CD4-positive, alpha-beta T cell (primary cell): ENCODE results near the gene ITGA11. TPM values are rescaled to one million over a fixed set of nuclear protein-coding genes. Genes with fewer than 3 reads are reported as not detected.

Source experiments
- ATAC-seq: fragments of 200-7000 bp; cut with Tn5 transposase; one replicate; pipeline ENCODE4 v1.10.0; 2022; ENCODE audit warnings: mild to moderate bottlenecking; ENCODE audit not compliant: poor library complexity
- CTCF ChIA-PET: fragments of 350-600 bp; sonication (Branson Sonifier 250); formaldehyde crosslinking; loops from one replicate; lab custom pipeline; 2021; ENCODE audit warnings: antibody characterized with exemption, inconsistent platforms; lab: Charles Lee
- POLR2A ChIA-PET: fragments of 350-600 bp; sonication (Branson Sonifier 250); formaldehyde crosslinking; loops from one replicate; lab custom pipeline; 2021; ENCODE audit warnings: antibody characterized with exemption, inconsistent platforms; lab: Charles Lee
- DNase-seq, 14 experiments: peaks; one replicate each; pipeline ENCODE4 v3.0.0-alpha.2; 2013 to 2020; ENCODE audit warnings: mixed read lengths in 2 of 14
- H3K27ac ChIP-seq, 2 donors: one replicate each; pipeline versions ENCODE4 v1.5.1 to v1.7.0; 2013; ENCODE audit warnings: low read length in 2 of 2, low read depth in 1 of 2, mild to moderate bottlenecking in 1 of 2
- H3K27me3 ChIP-seq, 2 experiments: 1 replicate in 1 of 2; 2 replicates in 1 of 2; pipeline versions ENCODE4 v1.6.1 to v1.7.0; 2013; ENCODE audit warnings: low read length in 2 of 2, control low read depth in 1 of 2, mild to moderate bottlenecking in 1 of 2, moderate library complexity in 1 of 2; ENCODE audit not compliant: insufficient read depth in 2 of 2, control insufficient read depth in 1 of 2
- H3K36me3 ChIP-seq: one replicate; pipeline ENCODE4 v1.6.1; 2013; ENCODE audit warnings: low read length, control low read depth; ENCODE audit not compliant: insufficient read depth
- H3K4me1 ChIP-seq: one replicate; pipeline ENCODE4 v1.6.1; 2013; ENCODE audit warnings: low read length, control low read depth; ENCODE audit not compliant: insufficient read depth
- H3K4me3 ChIP-seq: one replicate; pipeline ENCODE4 v1.5.1; 2013; ENCODE audit warnings: mild to moderate bottlenecking, low read length, moderate library complexity
- H3K9me3 ChIP-seq, 2 experiments: 1 replicate in 1 of 2; 2 replicates in 1 of 2; pipeline versions ENCODE4 v1.6.1 to v1.7.0; 2013; ENCODE audit warnings: low read length in 2 of 2, mild to moderate bottlenecking in 2 of 2, control low read depth in 1 of 2, moderate library complexity in 1 of 2; ENCODE audit not compliant: control insufficient read depth in 1 of 2, insufficient read depth in 1 of 2
- H3K27ac Mint-ChIP-seq: one replicate; pipeline ENCODE4 v1.8.0; 2020; ENCODE audit warnings: mixed read lengths
- H3K27me3 Mint-ChIP-seq: one replicate; pipeline ENCODE4 v1.8.0; 2021; ENCODE audit warnings: mixed read lengths
- H3K36me3 Mint-ChIP-seq: one replicate; pipeline ENCODE4 v1.8.0; 2021; ENCODE audit warnings: low read depth, mixed read lengths
- H3K4me1 Mint-ChIP-seq: one replicate; pipeline ENCODE4 v1.8.0; 2021; ENCODE audit warnings: low read depth, mixed read lengths
- H3K4me3 Mint-ChIP-seq: one replicate; pipeline ENCODE4 v1.8.0; 2020; ENCODE audit warnings: mild to moderate bottlenecking, mixed read lengths
- H3K9me3 Mint-ChIP-seq: one replicate; pipeline ENCODE4 v1.8.0; 2020; ENCODE audit warnings: mixed read lengths
- intact Hi-C, 2 experiments: fragments of 100-400 bp; cut with DNase I in 1 of 2; cut with micrococcal nuclease in 1 of 2; formaldehyde crosslinking; loops; one replicate each; pipeline versions ENCODE4 v1.15.1 to v1.9.0; 2023 to 2025; cut with DNase I, micrococcal nuclease
- total RNA-seq, 174 experiments: library from RNA in 2 of 174; stranded (reverse) in 2 of 174; gene quantifications; one replicate each; pipeline ENCODE4 v1.2.3 and lab custom pipeline; 2021 to 2026
- TF ChIP-seq, protein P1 (sequence below): fragments of 200-600 bp; IDR thresholded peaks from one replicate; pipeline ENCODE4 v1.8.0; 2022; ENCODE audit warnings: antibody characterized with exemption, mild to moderate bottlenecking

ITGA11 gene
- total RNA-seq, 2 experiments from 2014 or later = 0.08 to 0.20 TPM

GRCh38 chr15:68258692-68259091, 173.3 kb downstream of the ITGA11 start:
- intact Hi-C loops = no loop called here
- peaks cover 11% of the 10 kb centered on the region for H3K27me3 Mint-ChIP-seq
- peaks cover 12% of the 10 kb centered on the region for H3K4me1 ChIP-seq
- H3K27ac ChIP-seq = no peak overlapping the region
- no peak overlapping the region for H3K4me3 ChIP-seq
- ChIA-PET CTCF (interaction anchor here (1.4 kb wide), 1 partner anchor 8 kb away, joined by 3 read pairs; no protein-coding TSS in a partner anchor), POLR2A (interaction anchor here (0.6 to 2.7 kb wide), 3 partner anchors 19 to 214 kb away, joined by 3 to 26 read pairs (median 4); partner anchors contain the start of gene FEM1B)
- H3K4me1 Mint-ChIP-seq = peaks cover 14% of the 10 kb centered on the region
- no peaks in the 10 kb centered on the region for H3K9me3 ChIP-seq
- no peaks in the 10 kb centered on the region for H3K9me3 Mint-ChIP-seq
- H3K36me3 ChIP-seq = no peaks in the 10 kb centered on the region
- TF ChIP-seq, protein P1, sequence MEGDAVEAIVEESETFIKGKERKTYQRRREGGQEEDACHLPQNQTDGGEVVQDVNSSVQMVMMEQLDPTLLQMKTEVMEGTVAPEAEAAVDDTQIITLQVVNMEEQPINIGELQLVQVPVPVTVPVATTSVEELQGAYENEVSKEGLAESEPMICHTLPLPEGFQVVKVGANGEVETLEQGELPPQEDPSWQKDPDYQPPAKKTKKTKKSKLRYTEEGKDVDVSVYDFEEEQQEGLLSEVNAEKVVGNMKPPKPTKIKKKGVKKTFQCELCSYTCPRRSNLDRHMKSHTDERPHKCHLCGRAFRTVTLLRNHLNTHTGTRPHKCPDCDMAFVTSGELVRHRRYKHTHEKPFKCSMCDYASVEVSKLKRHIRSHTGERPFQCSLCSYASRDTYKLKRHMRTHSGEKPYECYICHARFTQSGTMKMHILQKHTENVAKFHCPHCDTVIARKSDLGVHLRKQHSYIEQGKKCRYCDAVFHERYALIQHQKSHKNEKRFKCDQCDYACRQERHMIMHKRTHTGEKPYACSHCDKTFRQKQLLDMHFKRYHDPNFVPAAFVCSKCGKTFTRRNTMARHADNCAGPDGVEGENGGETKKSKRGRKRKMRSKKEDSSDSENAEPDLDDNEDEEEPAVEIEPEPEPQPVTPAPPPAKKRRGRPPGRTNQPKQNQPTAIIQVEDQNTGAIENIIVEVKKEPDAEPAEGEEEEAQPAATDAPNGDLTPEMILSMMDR = no peak
- DNase-seq (peak in 8 of 14 experiments; percentile 4 to 52 (median 26)), ATAC-seq (peak; percentile 85)
- peaks cover 0 to 5% of the 10 kb centered on the region in 2 experiments for H3K27me3 ChIP-seq
- peak overlapping the region; percentile 17 for H3K4me3 Mint-ChIP-seq
- no peaks in the 10 kb centered on the region for H3K36me3 Mint-ChIP-seq
- peak overlapping the region; percentile 7 for H3K27ac Mint-ChIP-seq

- no peaks in the 10 kb centered on the region for H3K9me3 Mint-ChIP-seq
- DNase-seq = peak; percentile 43 to 85 (median 70)
- TF ChIP-seq, protein P1 = no peak
- H3K27ac ChIP-seq = peak overlapping the region in 1 of 2 donors; percentile 24
- no peaks in the 10 kb centered on the region for H3K36me3 Mint-ChIP-seq
- H3K4me1 ChIP-seq = peaks cover 12% of the 10 kb centered on the region
- H3K36me3 ChIP-seq = no peaks in the 10 kb centered on the region
- H3K4me3 ChIP-seq = peak overlapping the region; percentile 63
- peaks cover 21% of the 10 kb centered on the region for H3K4me1 Mint-ChIP-seq
- ATAC-seq = peak; percentile 64
- H3K9me3 ChIP-seq = no peaks in the 10 kb centered on the region
- peak overlapping the region; percentile 73 for H3K27ac Mint-ChIP-seq
- CTCF ChIA-PET = no interaction called here
- H3K4me3 Mint-ChIP-seq = peak overlapping the region; percentile 83
- POLR2A ChIA-PET = interaction anchor here (0.6 to 2.8 kb wide), 3 partner anchors 16 to 50 kb away, joined by 4 to 57 read pairs (median 5); partner anchors contain the start of gene FEM1B
- H3K27me3 ChIP-seq = no peaks in the 10 kb centered on the region
- peaks cover under 1% of the 10 kb centered on the region for H3K27me3 Mint-ChIP-seq
- intact Hi-C loops = loop anchor here (2.0 kb wide), 1 partner anchor 20 kb away; the partner anchor contains the start of gene FEM1B (in 2 of the 2)
Observed at GRCh38 chr15:68256675-68257450, 175.1 kb downstream of the ITGA11 start.

- DNase-seq (peak in 6 of 14 experiments; percentile 16 to 76 (median 60)), ATAC-seq (peak; percentile 75)
- TF ChIP-seq, protein P1 = peak; percentile 89
- H3K9me3 Mint-ChIP-seq = no peaks in the 10 kb centered on the region
- intact Hi-C loops = loop anchor here (1.0 to 5.0 kb wide), 6 partner anchors 53 to 422 kb away; no protein-coding TSS in a partner anchor
- H3K4me3 Mint-ChIP-seq = peak overlapping the region; percentile 44
- H3K36me3 Mint-ChIP-seq = no peaks in the 10 kb centered on the region
- H3K9me3 ChIP-seq = no peaks in the 10 kb centered on the region
- H3K36me3 ChIP-seq = no peaks in the 10 kb centered on the region
- peaks cover 7% of the 10 kb centered on the region for H3K4me1 Mint-ChIP-seq
- peaks cover 9% of the 10 kb centered on the region for H3K4me1 ChIP-seq
- ChIA-PET POLR2A (interaction anchor here (0.8 to 1.8 kb wide), 9 partner anchors 11 to 421 kb away, joined by 3 to 15 read pairs (median 4); partner anchors contain the start of genes CLN6 and FEM1B), CTCF (interaction anchor here (0.6 to 2.1 kb wide), 11 partner anchors 10 to 421 kb away, joined by 3 to 32 read pairs (median 3); partner anchors contain the start of gene FEM1B)
- H3K27me3 ChIP-seq = no peaks in the 10 kb centered on the region
- no peak overlapping the region for H3K4me3 ChIP-seq
- no peak overlapping the region for H3K27ac ChIP-seq
- no peaks in the 10 kb centered on the region for H3K27me3 Mint-ChIP-seq
- no peak overlapping the region for H3K27ac Mint-ChIP-seq
Observed at GRCh38 chr15:68252925-68253534, 178.9 kb downstream of the ITGA11 start.
